Measurements from ENCODE around the gene NPHP1.

The NPHP1 gene

DNA sequence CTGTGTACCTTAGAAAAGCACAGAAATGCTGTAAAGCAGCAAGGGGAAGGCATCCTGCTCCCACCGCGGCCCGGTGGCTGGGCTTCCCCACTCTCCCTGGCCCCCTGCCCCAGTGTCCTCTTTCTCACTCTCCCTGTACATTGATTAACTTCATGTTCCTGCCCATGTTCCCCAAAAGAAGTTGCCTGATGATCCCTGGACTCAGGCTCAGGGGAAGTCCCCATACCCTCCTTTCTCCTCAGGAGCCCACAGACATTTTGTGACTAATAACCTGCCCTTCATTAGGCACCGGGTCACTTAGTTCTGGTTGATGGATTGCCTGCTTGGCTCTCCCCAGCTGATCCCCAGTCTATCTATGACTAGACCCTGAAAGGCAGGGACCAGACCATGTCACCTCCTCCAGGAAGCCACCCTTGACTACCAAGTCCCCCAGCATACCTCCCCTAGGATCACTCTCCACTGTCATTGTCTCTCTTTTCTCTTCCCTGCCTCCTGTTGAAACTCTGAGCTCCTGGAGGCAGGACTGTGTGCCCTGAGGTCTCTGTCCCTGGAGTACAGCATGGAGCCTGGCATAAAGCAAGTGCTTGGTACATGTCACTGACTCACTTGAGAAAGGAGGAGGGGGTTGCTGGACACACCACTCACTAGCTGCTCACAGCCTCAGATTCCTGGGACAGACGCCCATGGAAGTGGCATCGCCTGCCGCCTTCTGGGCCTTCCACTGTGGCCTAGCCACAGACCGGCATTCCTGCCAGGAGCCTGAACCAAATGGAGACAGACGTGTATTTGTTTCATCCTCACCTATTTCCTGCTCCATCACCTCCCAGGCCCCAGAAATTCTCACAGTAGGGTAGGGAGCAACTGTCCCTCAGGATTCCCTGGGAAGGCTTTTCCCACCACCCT lies 102.7 kb downstream of the NPHP1 start:
- TF ChIP-seq FOXM1 (IDR thresholded peaks at IDR 0.05; ENCODE audit: borderline replicate concordance, low read depth) (no peak), TCF12 (IDR thresholded peaks at IDR 0.05; ENCODE audit: low read depth) (no peak), TEAD4 (IDR thresholded peaks at IDR 0.05) (no peak), TAF1 (IDR thresholded peaks at IDR 0.05; ENCODE audit: low read depth) (no peak), USF1 (IDR thresholded peaks at IDR 0.05) (no peak), CREB1 (IDR thresholded peaks at IDR 0.05; ENCODE audit: low read depth) (no peak), EGR1 (IDR thresholded peaks at IDR 0.05) (no peak), RAD21 (IDR thresholded peaks at IDR 0.05; ENCODE audit: low read depth) (no peak), YY1 (IDR thresholded peaks at IDR 0.05; ENCODE audit: low read depth) (no peak), EP300 (IDR thresholded peaks at IDR 0.05; ENCODE audit: borderline replicate concordance) (no peak), CEBPB (IDR thresholded peaks at IDR 0.05) (no peak), NFIC (IDR thresholded peaks at IDR 0.05) (no peak), MAX (IDR thresholded peaks at IDR 0.05) (no peak), ZBTB7A (IDR thresholded peaks at IDR 0.05; ENCODE audit: low read depth) (no peak)
- TF ChIP-seq, protein P1, sequence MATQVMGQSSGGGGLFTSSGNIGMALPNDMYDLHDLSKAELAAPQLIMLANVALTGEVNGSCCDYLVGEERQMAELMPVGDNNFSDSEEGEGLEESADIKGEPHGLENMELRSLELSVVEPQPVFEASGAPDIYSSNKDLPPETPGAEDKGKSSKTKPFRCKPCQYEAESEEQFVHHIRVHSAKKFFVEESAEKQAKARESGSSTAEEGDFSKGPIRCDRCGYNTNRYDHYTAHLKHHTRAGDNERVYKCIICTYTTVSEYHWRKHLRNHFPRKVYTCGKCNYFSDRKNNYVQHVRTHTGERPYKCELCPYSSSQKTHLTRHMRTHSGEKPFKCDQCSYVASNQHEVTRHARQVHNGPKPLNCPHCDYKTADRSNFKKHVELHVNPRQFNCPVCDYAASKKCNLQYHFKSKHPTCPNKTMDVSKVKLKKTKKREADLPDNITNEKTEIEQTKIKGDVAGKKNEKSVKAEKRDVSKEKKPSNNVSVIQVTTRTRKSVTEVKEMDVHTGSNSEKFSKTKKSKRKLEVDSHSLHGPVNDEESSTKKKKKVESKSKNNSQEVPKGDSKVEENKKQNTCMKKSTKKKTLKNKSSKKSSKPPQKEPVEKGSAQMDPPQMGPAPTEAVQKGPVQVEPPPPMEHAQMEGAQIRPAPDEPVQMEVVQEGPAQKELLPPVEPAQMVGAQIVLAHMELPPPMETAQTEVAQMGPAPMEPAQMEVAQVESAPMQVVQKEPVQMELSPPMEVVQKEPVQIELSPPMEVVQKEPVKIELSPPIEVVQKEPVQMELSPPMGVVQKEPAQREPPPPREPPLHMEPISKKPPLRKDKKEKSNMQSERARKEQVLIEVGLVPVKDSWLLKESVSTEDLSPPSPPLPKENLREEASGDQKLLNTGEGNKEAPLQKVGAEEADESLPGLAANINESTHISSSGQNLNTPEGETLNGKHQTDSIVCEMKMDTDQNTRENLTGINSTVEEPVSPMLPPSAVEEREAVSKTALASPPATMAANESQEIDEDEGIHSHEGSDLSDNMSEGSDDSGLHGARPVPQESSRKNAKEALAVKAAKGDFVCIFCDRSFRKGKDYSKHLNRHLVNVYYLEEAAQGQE (IDR thresholded peaks at IDR 0.05; ENCODE audit: low read depth): no peak

DNA sequence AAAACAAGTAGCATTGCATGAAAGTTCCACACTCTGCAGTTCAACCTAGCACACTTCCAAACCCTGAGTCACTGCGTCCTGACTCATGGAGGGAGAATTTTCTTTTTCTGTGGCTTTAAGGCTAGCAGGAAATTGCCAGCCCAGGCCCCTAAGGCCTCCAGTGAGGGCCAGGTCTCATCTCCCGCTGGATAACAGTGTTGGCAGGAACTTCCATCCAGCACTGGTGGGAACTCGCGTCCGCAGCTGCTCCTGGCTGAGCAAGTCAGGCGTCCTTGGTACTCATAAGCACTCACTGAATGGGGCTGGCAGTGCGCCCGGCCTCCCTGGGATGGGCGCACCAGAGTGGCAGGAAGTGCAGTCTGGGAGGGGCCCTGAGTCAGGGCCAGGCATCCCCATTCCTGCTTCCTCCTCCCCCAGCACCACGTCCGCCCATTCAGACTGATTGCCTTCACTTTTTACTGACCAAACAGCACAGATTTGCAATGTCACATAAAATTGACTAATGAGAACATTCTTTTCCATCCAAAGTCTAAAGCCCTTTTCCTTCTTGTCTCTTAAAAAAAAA lies 103.5 kb downstream of the NPHP1 start:
- TF ChIP-seq USF1 (IDR thresholded peaks at IDR 0.05): no peak
- 0 out of 2 replicates have a peak, but pooled peaks have one; percentile 29 for TF ChIP-seq YY1 (IDR thresholded peaks at IDR 0.05; ENCODE audit: low read depth)
- TF ChIP-seq CEBPB (IDR thresholded peaks at IDR 0.05): no peak
- peak; percentile 83 for TF ChIP-seq MAX (IDR thresholded peaks at IDR 0.05)
- TF ChIP-seq, protein P1 (IDR thresholded peaks at IDR 0.05; ENCODE audit: low read depth): no peak
- peak; percentile 95 for TF ChIP-seq TCF12 (IDR thresholded peaks at IDR 0.05; ENCODE audit: low read depth)
- no peak; the same call in 1 of the 2 replicates for TF ChIP-seq RAD21 (IDR thresholded peaks at IDR 0.05; ENCODE audit: low read depth)
- peak; percentile 98 for TF ChIP-seq NFIC (IDR thresholded peaks at IDR 0.05)
- no peak for TF ChIP-seq EGR1 (IDR thresholded peaks at IDR 0.05)
- no peak for TF ChIP-seq CREB1 (IDR thresholded peaks at IDR 0.05; ENCODE audit: low read depth)
- TF ChIP-seq TEAD4 (IDR thresholded peaks at IDR 0.05): peak; percentile 81
- no peak for TF ChIP-seq ZBTB7A (IDR thresholded peaks at IDR 0.05; ENCODE audit: low read depth)
- TF ChIP-seq FOXM1 (IDR thresholded peaks at IDR 0.05; ENCODE audit: borderline replicate concordance, low read depth): peak; percentile 72
- TF ChIP-seq EP300 (IDR thresholded peaks at IDR 0.05; ENCODE audit: borderline replicate concordance): peak; percentile 91
- no peak for TF ChIP-seq TAF1 (IDR thresholded peaks at IDR 0.05; ENCODE audit: low read depth)

- TF ChIP-seq CEBPB (IDR thresholded peaks at IDR 0.05): no peak
- TF ChIP-seq, protein P1 (IDR thresholded peaks at IDR 0.05; ENCODE audit: low read depth): no peak
- no peak for TF ChIP-seq TAF1 (IDR thresholded peaks at IDR 0.05; ENCODE audit: low read depth)
- no peak for TF ChIP-seq NFIC (IDR thresholded peaks at IDR 0.05)
- no peak for TF ChIP-seq USF1 (IDR thresholded peaks at IDR 0.05)
- no peak for TF ChIP-seq TEAD4 (IDR thresholded peaks at IDR 0.05)
These were observed 104.3 kb downstream of the NPHP1 start for GRCh38 chr2:110100480-110100879.
